ENCODE measurements around the gene MOB4.
"Not testable (repeated sequence)": the region's sequence is repeated elsewhere in the genome, so short reads cannot be mapped to it uniquely, and the experiment has no call there.

The MOB4 gene

GRCh38 chr2:197515739-197516392, at the start of gene MOB4:
Gene MOB4, plus strand, starts transcription at chr2:197516066. Its CDS starts 21 bp downstream, at chr2:197516087.
- peak; percentile 95 for DNase-seq

DNA sequence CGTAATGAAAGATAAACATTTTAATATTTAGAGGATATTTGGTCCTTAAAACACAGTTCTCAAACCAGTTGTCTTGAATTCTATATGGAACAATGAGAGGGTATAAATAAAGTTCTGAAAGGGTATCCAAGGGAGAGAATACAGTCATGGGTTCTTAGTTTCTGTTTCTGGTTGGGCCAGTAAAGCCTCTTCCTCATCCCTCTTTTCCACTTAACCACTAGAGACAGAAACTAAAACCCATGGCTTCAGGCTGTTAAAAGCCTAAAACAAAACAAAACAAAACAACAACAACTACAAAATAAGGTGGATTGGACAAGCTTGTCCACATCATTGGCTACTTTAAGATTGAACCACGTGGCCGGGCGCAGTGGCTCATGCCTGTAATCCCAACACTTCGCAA, 43.7 kb upstream of the MOB4 start:
- DNase-seq, result no peak

DNA sequence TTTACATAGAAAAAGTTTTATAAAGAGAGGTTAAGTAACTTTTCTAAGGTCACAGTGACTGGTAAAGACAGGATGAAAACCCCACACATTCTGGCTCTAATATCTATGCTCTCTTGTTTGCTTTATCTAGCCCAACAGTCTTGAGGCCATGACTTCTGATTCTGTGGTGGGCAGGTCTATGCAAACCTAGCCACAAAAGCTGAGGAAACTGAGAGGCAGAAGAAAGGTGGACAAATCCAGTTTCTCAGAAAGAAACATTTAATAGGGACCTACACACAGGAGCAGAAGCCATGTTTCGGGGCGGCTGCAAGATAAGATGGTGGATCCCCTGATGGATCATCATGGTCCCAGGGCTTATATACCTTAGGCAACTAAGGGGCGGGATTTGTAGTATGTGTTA, 38.1 kb upstream of the MOB4 start:
- DNase-seq, result no peak

DNA sequence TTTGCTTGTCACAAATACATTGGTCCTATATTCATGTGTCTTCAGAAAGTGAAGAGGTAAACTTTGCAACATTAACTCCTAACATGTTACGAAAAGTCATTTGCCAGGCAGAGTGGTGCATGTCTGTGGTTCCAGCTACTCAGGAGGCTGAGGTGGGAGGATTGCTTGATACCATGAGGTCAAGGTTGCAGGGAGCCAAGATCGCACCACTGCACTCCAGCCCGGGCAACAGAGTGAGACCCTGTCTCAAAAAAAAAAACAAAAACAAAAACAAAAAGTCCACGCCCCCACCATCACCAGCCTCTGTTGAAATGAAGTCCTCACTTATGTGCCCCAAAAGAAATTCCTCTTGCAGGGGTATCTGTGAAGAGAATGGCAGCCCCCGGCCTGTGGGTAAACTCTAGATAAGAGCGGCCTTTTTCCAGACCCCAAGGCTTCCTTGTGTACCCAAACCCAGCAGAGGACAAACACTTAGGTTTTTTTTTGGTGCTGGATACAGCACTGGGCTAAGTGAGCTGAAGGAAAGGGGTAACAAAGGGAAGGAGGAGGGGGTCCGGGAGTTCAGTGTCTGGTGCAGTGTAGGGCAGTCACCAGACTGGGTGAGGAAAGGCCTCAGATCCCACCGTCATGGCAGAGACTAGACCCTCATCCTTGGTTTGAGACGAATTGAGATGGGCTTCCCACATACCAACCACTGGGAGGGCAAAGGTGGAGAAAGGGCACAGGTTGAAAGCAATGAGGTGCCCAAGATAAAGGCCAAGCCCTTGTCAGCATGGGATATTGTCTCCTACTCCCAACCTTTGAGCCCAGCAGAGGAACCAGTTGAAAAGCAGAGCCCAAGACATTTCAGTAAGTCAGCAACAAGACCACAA, 35.5 kb upstream of the MOB4 start:
- DNase-seq, result no peak

GRCh38 chr2:197484248-197484647, 31.6 kb upstream of the MOB4 start:
- not testable (repeated sequence) for DNase-seq

- DNase-seq, result no peak
Measured at GRCh38 chr2:197486175-197486574, 29.7 kb upstream of the MOB4 start.

GRCh38 chr2:197487385-197487784, 28.5 kb upstream of the MOB4 start:
- DNase-seq, result no peak

- no peak for DNase-seq
Measured at GRCh38 chr2:197495433-197496134, 20.3 kb upstream of the MOB4 start.

- DNase-seq, result no peak
Measured at GRCh38 chr2:197496695-197497094, 19.2 kb upstream of the MOB4 start.

DNA sequence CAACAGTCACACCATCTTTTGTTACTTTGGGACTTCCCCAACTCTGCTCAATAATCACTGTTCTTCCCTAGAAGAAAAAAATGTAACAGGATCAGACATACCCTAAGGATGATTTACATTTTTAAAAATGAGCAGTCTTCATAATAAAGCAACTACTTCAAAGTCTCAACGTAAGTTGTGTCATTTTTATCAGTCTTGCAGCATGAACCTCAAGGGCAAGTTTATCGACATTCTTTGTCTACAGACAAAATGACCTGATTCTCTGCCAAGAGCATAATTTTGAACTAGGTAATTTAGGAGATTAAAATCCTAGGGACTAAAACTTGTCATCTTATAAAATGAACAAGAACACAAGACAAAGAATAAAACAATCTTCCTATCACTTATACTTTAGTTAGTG, 18.5 kb upstream of the MOB4 start:
- DNase-seq, result no peak

DNA sequence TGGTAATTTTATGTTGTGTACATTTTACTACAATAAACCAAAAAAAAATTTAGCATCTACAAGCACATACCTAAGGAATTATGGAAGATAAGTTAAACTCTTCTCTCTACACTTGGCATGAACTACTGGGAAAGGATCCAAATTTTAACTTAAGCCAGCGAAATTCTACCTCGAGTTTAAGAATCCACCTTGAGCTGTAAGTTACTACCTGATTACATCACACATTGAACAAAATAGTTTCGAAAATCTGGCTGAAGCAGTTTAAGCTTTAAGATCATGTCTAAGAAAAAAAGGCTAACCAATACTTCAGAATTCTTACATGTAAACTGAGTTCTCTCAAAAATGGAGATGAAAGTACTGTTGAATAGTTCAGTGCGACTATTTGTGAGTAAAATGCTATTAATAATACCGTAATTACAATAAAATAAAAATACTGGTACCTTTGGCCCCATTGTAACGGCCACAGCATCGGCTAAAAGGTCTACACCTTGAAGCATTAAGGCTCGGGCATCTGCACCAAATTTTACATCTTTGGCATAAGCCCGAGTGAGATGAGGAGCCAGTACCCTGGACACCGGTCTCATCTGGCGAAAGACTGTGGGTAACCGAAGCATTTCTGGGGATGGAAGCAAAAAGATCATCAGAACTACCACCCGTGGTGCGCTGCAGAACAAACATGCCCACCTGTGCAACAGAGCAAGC, 17.5 kb upstream of the MOB4 start:
- no peak for DNase-seq

GRCh38 chr2:197498937-197499593, 16.8 kb upstream of the MOB4 start:
- peak; percentile 52 for DNase-seq

DNA sequence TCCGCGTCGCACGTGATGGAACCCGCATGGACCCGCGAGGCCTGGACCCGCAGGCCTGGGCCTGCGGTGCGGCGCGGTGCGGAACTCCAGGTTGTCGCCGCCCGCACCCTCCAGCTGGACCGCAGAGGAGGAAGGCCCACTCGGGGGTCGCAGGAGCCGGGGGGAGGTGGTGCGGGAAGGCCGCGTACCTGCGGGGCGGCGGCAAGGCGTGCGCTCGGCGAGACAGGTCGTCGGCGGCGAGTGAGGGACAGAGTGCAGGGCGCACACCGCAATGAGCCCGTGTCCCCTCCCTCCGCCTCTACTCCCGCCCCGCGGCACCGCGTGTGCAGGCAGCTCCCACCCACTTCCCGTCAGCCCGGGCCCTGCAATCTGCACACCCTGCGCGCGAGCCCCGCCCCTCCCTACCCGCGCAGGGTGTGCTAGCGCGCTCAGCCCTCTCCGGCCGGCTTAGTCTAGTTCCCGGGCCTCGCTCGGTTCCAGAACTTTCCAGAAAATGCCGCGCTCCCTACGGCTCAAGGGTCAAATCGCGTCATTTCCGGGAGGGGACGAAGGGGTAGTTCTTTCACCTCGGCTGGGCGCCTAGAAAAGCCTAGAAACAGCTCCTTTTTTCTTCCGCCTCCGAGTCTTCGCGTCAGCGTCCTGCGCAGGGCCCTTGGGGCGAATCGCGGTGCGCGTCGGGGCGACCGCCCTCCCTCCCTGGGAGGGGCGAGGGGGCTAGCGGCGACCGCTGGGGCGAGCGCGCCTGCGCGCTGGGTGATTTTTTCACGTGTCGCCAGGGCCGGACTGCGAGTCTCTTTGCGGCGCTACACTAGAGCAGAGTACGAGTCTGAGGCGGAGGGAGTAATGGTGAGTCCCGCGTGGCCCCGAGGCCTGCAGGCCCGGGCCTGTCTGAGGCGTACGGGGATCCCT, 16.0 kb upstream of the MOB4 start, which contains the start of the genes HSPD1 and HSPE1:
Gene HSPD1 (minus strand): TSS at position 247 of the 909 bp plus-strand sequence. CDS start 992 bp downstream, outside the sequence.
Gene HSPE1 (plus strand): TSS at position 786 of the 909 bp plus-strand sequence. CDS start 58 bp downstream, at position 844.
- peak; percentile 99 for DNase-seq

GRCh38 chr2:197500503-197501131, 15.2 kb upstream of the MOB4 start:
- no peak for DNase-seq

DNA sequence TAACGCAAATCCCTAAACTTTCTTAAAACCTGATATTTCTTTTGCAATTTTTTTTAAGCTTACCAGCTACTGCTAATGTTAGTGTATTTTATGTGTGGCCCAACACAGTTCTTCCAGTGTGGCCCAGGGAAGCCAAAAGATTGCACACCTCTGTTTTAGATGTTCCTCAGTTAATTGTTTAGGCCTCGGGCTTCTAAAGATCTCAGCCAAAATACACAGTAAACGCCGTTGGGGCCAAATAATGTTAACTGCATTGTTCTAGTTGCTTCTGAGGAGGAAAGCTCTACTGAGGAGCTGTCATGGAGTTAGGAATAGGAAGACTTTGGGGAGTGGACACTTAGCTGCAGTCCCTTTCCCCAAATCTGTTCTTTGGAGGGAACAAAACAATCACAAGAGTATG, 13.7 kb upstream of the MOB4 start:
- DNase-seq, result no peak

GRCh38 chr2:197502685-197503084, 13.2 kb upstream of the MOB4 start:
- DNase-seq, result no peak

GRCh38 chr2:197504000-197504399, 11.9 kb upstream of the MOB4 start:
- no peak for DNase-seq

- no peak for DNase-seq
Measured at GRCh38 chr2:197504512-197504911, 11.4 kb upstream of the MOB4 start.

GRCh38 chr2:197506658-197507057, 9.2 kb upstream of the MOB4 start:
- no peak for DNase-seq

- DNase-seq, result no peak
Measured at GRCh38 chr2:197513915-197514314, 2.0 kb upstream of the MOB4 start.

GRCh38 chr2:197514754-197515153, 1.1 kb upstream of the MOB4 start:
- DNase-seq, result peak; percentile 40

Measured in CD4-positive, alpha-beta T cell treated with Interleukin-17A for 1 hour (primary cell).